ENCODE data around the gene HPGD.

HPGD gene

DNA sequence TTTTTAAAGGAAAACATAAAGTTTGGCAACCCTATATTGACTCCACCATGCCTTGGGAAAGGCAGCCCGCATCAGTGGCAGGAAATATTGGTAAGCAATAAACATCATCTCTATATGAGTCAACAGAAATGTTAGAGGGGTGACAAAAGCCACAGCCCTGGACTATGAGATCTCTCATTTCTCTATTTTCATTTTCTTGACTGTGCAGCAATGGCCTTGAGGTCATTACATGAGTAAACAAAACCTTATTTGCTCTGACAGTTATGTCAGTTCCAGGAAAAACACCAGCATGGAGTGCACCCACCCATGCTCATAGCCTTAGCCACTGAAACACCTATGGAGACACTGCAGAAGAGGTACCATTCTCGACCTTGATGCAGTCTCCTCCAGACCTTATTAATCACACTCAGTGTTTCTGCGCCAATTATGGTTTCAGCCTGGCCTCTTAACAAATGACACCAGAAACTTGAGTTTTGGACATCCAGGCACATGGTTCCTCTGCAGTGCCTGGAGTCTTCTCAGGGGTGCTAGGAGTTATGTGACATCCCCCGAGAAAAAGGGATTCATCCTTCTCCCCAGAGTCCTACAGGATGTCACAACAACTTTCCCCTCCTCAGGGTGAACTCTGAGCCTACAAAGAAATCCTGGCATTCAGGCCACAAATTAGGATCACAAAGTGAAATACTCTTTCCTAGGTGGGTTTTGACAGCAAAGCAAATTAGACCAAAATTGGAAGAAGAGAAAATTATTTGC, 16.0 kb upstream of the HPGD start:
- Histone ChIP-seq H3K36me3 (ENCODE audit: insufficient read depth, low read length) (no peaks in the 10 kb centered on the region), H3F3A (ENCODE audit: insufficient read depth, low read length) (no peaks in the 10 kb centered on the region), H3K9ac (ENCODE audit: low read length) (no peak overlapping the region), H3K4me3 (ENCODE audit: low read depth, low read length, poor library complexity, severe bottlenecking) (no peak overlapping the region), H3K9me2 (ENCODE audit: low read depth, low read length) (no peaks in the 10 kb centered on the region), H3K27ac (ENCODE audit: low read depth, low read length, poor library complexity, severe bottlenecking) (no peak overlapping the region), H3K4me2 (ENCODE audit: low read length) (no peak overlapping the region), H3K79me2 (ENCODE audit: insufficient read depth, low read length) (no peaks in the 10 kb centered on the region), H4K20me1 (ENCODE audit: insufficient read depth, low read length) (no peaks in the 10 kb centered on the region), H3K9me3 (ENCODE audit: low read length) (no peaks in the 10 kb centered on the region), H3K27me3 (ENCODE audit: insufficient read depth, low read length) (no peaks in the 10 kb centered on the region), H2AFZ (ENCODE audit: low read length) (no peak overlapping the region), H3K4me1 (ENCODE audit: insufficient read depth, low read length, severe bottlenecking) (no peaks in the 10 kb centered on the region)
- TF ChIP-seq, protein P1, sequence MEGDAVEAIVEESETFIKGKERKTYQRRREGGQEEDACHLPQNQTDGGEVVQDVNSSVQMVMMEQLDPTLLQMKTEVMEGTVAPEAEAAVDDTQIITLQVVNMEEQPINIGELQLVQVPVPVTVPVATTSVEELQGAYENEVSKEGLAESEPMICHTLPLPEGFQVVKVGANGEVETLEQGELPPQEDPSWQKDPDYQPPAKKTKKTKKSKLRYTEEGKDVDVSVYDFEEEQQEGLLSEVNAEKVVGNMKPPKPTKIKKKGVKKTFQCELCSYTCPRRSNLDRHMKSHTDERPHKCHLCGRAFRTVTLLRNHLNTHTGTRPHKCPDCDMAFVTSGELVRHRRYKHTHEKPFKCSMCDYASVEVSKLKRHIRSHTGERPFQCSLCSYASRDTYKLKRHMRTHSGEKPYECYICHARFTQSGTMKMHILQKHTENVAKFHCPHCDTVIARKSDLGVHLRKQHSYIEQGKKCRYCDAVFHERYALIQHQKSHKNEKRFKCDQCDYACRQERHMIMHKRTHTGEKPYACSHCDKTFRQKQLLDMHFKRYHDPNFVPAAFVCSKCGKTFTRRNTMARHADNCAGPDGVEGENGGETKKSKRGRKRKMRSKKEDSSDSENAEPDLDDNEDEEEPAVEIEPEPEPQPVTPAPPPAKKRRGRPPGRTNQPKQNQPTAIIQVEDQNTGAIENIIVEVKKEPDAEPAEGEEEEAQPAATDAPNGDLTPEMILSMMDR (IDR thresholded peaks at IDR 0.05; ENCODE audit: low read length) = no peak
- TF ChIP-seq EZH2 (IDR thresholded peaks at IDR 0.05; ENCODE audit: borderline replicate concordance, low read length) = no peak

DNA sequence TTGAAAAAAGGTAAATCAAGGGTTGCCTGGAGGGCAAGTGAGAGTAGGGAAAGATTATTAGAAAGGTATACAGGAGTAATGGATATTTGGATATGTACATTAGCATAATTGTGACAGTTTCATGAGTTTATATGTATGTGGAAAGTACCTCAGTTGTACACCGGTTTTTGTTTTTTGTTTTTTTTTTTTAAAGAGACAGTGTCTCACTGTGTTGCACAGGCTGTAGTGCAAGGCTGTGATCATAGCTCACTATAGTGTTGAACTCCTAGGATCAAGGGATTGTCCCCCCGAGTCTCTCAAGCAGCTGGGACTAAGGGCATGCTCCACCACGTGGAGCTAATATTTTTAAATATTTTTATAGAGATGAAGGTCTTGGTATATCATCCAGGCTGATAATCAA, 15.3 kb upstream of the HPGD start:
- no peak overlapping the region for H3K4me2 ChIP-seq (ENCODE audit: low read length)
- H3K27ac ChIP-seq (ENCODE audit: low read depth, low read length, poor library complexity, severe bottlenecking) = no peak overlapping the region
- H4K20me1 ChIP-seq (ENCODE audit: insufficient read depth, low read length) = no peaks in the 10 kb centered on the region
- H2AFZ ChIP-seq (ENCODE audit: low read length) = no peak overlapping the region
- no peaks in the 10 kb centered on the region for H3K27me3 ChIP-seq (ENCODE audit: insufficient read depth, low read length)
- H3K4me1 ChIP-seq (ENCODE audit: insufficient read depth, low read length, severe bottlenecking) = no peaks in the 10 kb centered on the region
- H3F3A ChIP-seq (ENCODE audit: insufficient read depth, low read length) = no peaks in the 10 kb centered on the region
- H3K36me3 ChIP-seq (ENCODE audit: insufficient read depth, low read length) = no peaks in the 10 kb centered on the region
- no peaks in the 10 kb centered on the region for H3K9me2 ChIP-seq (ENCODE audit: low read depth, low read length)
- TF ChIP-seq, protein P1 (IDR thresholded peaks at IDR 0.05; ENCODE audit: low read length) = no peak
- no peak for TF ChIP-seq EZH2 (IDR thresholded peaks at IDR 0.05; ENCODE audit: borderline replicate concordance, low read length)
- no peak overlapping the region for H3K4me3 ChIP-seq (ENCODE audit: low read depth, low read length, poor library complexity, severe bottlenecking)
- H3K79me2 ChIP-seq (ENCODE audit: insufficient read depth, low read length) = no peaks in the 10 kb centered on the region
- no peaks in the 10 kb centered on the region for H3K9me3 ChIP-seq (ENCODE audit: low read length)
- no peak overlapping the region for H3K9ac ChIP-seq (ENCODE audit: low read length)

DNA sequence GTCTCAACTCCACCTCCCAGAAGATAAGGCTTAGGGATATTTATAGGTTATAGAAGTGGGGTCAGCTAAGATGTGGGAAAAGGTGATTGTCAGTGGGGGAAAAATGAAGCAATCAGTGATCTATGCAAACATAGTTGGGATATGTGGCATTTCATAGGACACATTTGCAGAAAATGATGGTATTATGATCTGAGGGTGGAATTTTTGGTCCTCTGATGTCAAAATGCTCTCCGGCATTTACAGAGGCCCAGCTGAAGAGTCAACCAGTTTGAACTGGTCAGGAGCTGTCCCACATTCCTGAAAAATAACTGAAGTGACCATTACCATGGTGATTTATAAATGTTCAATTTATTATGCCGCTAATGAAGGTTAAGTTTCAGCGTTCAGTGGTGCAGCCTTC, 12.2 kb upstream of the HPGD start:
- Histone ChIP-seq H3K27ac (ENCODE audit: low read depth, low read length, poor library complexity, severe bottlenecking) (no peak overlapping the region), H3K79me2 (ENCODE audit: insufficient read depth, low read length) (no peaks in the 10 kb centered on the region), H3F3A (ENCODE audit: insufficient read depth, low read length) (no peaks in the 10 kb centered on the region), H3K4me1 (ENCODE audit: insufficient read depth, low read length, severe bottlenecking) (peaks cover 4% of the 10 kb centered on the region), H2AFZ (ENCODE audit: low read length) (no peak overlapping the region), H3K4me3 (ENCODE audit: low read depth, low read length, poor library complexity, severe bottlenecking) (no peak overlapping the region), H3K36me3 (ENCODE audit: insufficient read depth, low read length) (no peaks in the 10 kb centered on the region), H4K20me1 (ENCODE audit: insufficient read depth, low read length) (no peaks in the 10 kb centered on the region), H3K9me3 (ENCODE audit: low read length) (no peaks in the 10 kb centered on the region), H3K27me3 (ENCODE audit: insufficient read depth, low read length) (no peaks in the 10 kb centered on the region), H3K9me2 (ENCODE audit: low read depth, low read length) (no peaks in the 10 kb centered on the region), H3K4me2 (ENCODE audit: low read length) (no peak overlapping the region), H3K9ac (ENCODE audit: low read length) (no peak overlapping the region)
- TF ChIP-seq EZH2 (IDR thresholded peaks at IDR 0.05; ENCODE audit: borderline replicate concordance, low read length) = no peak
- TF ChIP-seq, protein P1 (IDR thresholded peaks at IDR 0.05; ENCODE audit: low read length) = no peak
